ENCODE results near the gene TEAD2.

The TEAD2 gene

GRCh38 chr19:49368711-49369358 is 6.6 kb upstream of the TEAD2 start:
- TF ChIP-seq, protein P1, sequence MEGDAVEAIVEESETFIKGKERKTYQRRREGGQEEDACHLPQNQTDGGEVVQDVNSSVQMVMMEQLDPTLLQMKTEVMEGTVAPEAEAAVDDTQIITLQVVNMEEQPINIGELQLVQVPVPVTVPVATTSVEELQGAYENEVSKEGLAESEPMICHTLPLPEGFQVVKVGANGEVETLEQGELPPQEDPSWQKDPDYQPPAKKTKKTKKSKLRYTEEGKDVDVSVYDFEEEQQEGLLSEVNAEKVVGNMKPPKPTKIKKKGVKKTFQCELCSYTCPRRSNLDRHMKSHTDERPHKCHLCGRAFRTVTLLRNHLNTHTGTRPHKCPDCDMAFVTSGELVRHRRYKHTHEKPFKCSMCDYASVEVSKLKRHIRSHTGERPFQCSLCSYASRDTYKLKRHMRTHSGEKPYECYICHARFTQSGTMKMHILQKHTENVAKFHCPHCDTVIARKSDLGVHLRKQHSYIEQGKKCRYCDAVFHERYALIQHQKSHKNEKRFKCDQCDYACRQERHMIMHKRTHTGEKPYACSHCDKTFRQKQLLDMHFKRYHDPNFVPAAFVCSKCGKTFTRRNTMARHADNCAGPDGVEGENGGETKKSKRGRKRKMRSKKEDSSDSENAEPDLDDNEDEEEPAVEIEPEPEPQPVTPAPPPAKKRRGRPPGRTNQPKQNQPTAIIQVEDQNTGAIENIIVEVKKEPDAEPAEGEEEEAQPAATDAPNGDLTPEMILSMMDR (conservative IDR thresholded peaks at IDR 0.05; ENCODE audit: low read depth, low read length), result no peak
- DNase-seq (ENCODE audit: low read depth), result no peak

GRCh38 chr19:49366110-49366509 is 3.9 kb upstream of the TEAD2 start:
- no peak overlapping the region for H3K4me3 ChIP-seq (ENCODE audit: low read length)
- DNase-seq (ENCODE audit: low read depth), result no peak
- TF ChIP-seq, protein P1 (conservative IDR thresholded peaks at IDR 0.05; ENCODE audit: low read depth, low read length), result no peak

More at GRCh38 chr19:49368711-49369358, 6.6 kb upstream of the TEAD2 start:
- no peak overlapping the region for H3K4me3 ChIP-seq (ENCODE audit: low read length)

DNA sequence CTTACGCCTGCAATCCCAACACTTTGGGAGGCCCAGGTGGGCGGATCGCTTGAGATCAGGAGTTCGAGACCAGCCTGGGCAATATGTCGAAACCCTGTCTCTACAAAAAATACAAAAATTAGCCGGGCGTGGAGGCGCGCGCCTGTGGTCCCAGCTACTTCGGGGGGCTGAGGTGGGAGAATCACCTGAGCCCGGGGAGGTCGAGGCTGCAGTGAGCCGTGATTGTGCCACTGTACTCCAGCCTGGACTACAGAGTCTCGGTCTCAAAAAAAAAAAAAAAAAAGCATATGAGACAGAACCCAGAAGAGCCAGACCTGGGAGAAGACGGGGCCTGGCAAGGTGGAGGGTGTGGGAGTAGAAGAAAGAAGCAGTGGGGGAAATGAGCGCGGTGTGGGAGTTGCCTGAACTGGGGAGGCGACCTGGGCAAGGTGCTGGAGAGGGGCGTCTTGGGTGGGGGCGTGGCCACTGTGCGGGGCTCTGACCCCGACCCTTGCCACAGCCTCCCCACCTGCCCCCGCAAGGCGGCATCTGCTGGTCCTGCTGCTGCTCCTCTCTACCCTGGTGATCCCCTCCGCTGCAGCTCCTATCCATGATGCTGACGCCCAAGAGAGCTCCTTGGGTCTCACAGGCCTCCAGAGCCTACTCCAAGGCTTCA is 2.0 kb upstream of the TEAD2 start:
- no peak for DNase-seq (ENCODE audit: low read depth)
- H3K4me3 ChIP-seq (ENCODE audit: low read length), result peak overlapping the region; percentile 35
- TF ChIP-seq, protein P1 (conservative IDR thresholded peaks at IDR 0.05; ENCODE audit: low read depth, low read length), result no peak

GRCh38 chr19:49363268-49364082 is 1.3 kb upstream of the TEAD2 start, which contains the start of gene DKKL1:
Gene DKKL1 (plus strand): TSS chr19:49363877. CDS start chr19:49363999, 122 bp downstream.
- DNase-seq (ENCODE audit: low read depth), result peak; percentile 91
- peak within 1 kb of the TSS; percentile 88 for H3K4me3 ChIP-seq (ENCODE audit: low read length)
- TF ChIP-seq, protein P1 (conservative IDR thresholded peaks at IDR 0.05; ENCODE audit: low read depth, low read length), result peak; percentile 22

DNA sequence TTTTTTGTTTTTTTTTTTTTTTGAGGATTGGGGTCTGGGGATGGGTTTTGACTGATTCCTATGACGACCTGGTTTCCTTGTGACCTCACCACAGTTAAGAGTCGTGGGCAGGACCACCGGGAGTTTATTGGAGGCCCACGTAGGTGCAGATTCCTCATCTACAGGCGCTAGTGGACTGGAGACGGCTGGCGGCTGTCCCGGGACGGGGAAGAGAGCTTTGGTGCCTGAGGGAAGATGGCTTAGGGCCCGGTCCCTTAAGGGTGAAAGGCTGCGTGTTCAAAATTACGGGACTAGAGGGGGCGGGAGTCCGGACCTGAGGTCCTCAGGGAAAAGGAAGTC is 682 bp upstream of the TEAD2 start:
- DNase-seq (ENCODE audit: low read depth), result no peak
- H3K4me3 ChIP-seq (ENCODE audit: low read length), result peak overlapping the region; percentile 88
- TF ChIP-seq, protein P1 (conservative IDR thresholded peaks at IDR 0.05; ENCODE audit: low read depth, low read length), result no peak

DNA sequence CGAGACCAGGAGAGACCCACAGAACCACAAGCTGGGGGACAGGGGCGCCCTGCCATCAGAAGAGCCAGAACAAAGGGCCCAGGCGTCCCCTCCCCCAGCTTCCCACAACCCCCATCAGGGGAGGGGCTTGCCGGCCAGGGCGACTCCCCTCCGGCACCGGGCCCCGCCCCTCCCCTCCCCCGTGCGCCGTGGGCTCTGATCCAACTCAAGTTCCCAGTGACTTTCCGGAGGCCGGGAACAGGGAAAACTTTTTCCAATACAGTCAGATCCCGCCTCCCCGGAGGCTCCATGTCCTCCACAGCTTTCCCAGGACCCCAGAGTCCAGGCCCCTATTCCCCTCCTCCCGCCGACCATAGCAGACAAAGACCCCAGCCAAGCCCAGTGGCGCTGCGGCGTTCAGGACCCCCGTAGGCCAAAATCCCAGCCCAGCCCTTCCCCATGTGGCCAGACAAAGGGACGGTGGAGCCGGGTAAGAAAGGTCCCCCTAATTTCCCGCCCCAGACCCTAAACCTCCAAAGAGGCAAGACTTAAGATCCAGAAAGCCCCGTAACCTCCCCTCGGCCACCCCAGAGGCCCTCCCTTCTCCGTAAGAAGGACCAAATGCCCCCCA is 673 bp downstream of the TEAD2 start:
- peak overlapping the region; percentile 88 for H3K4me3 ChIP-seq (ENCODE audit: low read length)
- DNase-seq (ENCODE audit: low read depth), result peak; percentile 39
- TF ChIP-seq, protein P1 (conservative IDR thresholded peaks at IDR 0.05; ENCODE audit: low read depth, low read length), result no peak
